ENCODE data around the gene NLRP5. TPM values are rescaled to one million over a fixed set of nuclear protein-coding genes. Genes with fewer than 3 reads are reported as not detected.

Gene NLRP5
- total and polyA plus RNA-seq, 10 donors: not detected

GRCh38 chr19:56107626-56108351 lies 121.2 kb downstream of the NLRP5 start:
- DNase-seq: peak; percentile 72
- Histone ChIP-seq H3K36me3 (peaks cover 0 to 30% (median 6%) of the 10 kb centered on the region in 6 donors), H3K4me3 (no peak overlapping the region), H3K9me3 (no peaks in the 10 kb centered on the region), H3K27ac (peak overlapping the region in 5 of 8 donors; percentile 77 to 100 (median 98)), H3K27me3 (replicated peaks in 1 of 7) (no peaks in the 10 kb centered on the region), H3K4me1 (peaks cover 60 to 94% (median 90%) of the 10 kb centered on the region in 6 donors)
- intact Hi-C loops (cut with DNase I; ENCODE audit: low total_unique reads): no loop called here
- TF ChIP-seq POLR2A (IDR thresholded peaks at IDR 0.05): no peak
- TF ChIP-seq POLR2AphosphoS5 (IDR thresholded peaks at IDR 0.05): peak in 1 of 3 donors; percentile 19
- WGBS, 5 donors: 57 to 80% (median 70%) methylated on average over 16 to 27 of the region's 27 CpGs

GRCh38 chr19:56108447-56109195 lies 122.0 kb downstream of the NLRP5 start:
- peak in 2 of 3 donors; percentile 22 for TF ChIP-seq POLR2AphosphoS5 (IDR thresholded peaks at IDR 0.05)
- no peak for TF ChIP-seq CTCF (IDR thresholded peaks at IDR 0.05 in 8 of 11, conservative IDR thresholded peaks at IDR 0.05 in 3 of 11)
- H3K36me3 ChIP-seq: peaks cover 0 to 23% (median 5%) of the 10 kb centered on the region in 6 donors
- H3K4me3 ChIP-seq: peak overlapping the region in 2 of 8 donors; percentile 7 to 42
- H3K4me1 ChIP-seq: peaks cover 69 to 94% (median 93%) of the 10 kb centered on the region in 6 donors
- H3K27me3 ChIP-seq (replicated peaks in 1 of 7): no peaks in the 10 kb centered on the region
- peak overlapping the region in 6 of 8 donors; percentile 20 to 100 (median 94) for H3K27ac ChIP-seq
- H3K9me3 ChIP-seq: no peaks in the 10 kb centered on the region
- 30 to 40% (median 37%) methylated on average over 17 to 24 of the region's 24 CpGs for WGBS, 5 donors
- no peak for DNase-seq
- intact Hi-C loops (cut with DNase I; ENCODE audit: low total_unique reads): no loop called here

- peaks cover 0 to 23% (median 5%) of the 10 kb centered on the region in 6 donors for H3K36me3 ChIP-seq
Observed at GRCh38 chr19:56109226-56109625, 122.7 kb downstream of the NLRP5 start.

More at GRCh38 chr19:56109226-56109625, 122.7 kb downstream of the NLRP5 start:
- intact Hi-C loops (cut with DNase I; ENCODE audit: low total_unique reads): no loop called here
- Histone ChIP-seq H3K27me3 (replicated peaks in 1 of 7) (no peaks in the 10 kb centered on the region), H3K4me1 (peaks cover 73 to 100% (median 99%) of the 10 kb centered on the region in 6 donors), H3K27ac (peak overlapping the region in 6 of 8 donors; percentile 55 to 100 (median 94)), H3K9me3 (no peaks in the 10 kb centered on the region), H3K4me3 (peak overlapping the region in 2 of 8 donors; percentile 7 to 42)
- 32 to 44% (median 41%) methylated on average over 12 to 13 of the region's 13 CpGs for WGBS, 5 donors
- DNase-seq: no peak
- TF ChIP-seq CTCF (IDR thresholded peaks at IDR 0.05 in 8 of 11, conservative IDR thresholded peaks at IDR 0.05 in 3 of 11) (no peak), POLR2AphosphoS5 (IDR thresholded peaks at IDR 0.05) (no peak), POLR2A (IDR thresholded peaks at IDR 0.05) (no peak)
